Measurements from ENCODE around the gene CHCHD3.

The CHCHD3 gene

DNA sequence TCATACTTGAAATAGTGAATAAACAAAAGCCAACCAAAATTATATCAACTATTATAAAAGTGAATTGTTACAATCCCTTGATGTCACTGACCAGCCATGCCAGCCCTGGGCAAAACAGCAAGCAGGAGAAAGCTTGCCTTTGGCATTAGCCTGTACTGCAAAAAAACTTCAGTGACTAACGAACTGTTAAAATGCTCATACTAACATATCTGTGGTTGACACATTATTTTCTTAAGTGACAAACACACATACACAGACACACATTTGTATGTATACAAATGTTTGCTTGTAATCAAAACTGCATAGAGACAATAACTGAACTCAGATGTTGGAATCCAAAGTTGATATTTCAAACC lies 29.5 kb downstream of the CHCHD3 start (continued):
- TF ChIP-seq TSHZ2 (CRISPR knock-in tag; IDR thresholded peaks at IDR 0.05), result no peak
- no peak for TF ChIP-seq TOX (CRISPR knock-in tag; IDR thresholded peaks at IDR 0.05; ENCODE audit: borderline replicate concordance)
- no peak for TF ChIP-seq TCF4 (CRISPR knock-in tag; IDR thresholded peaks at IDR 0.05; ENCODE audit: borderline replicate concordance)

DNA sequence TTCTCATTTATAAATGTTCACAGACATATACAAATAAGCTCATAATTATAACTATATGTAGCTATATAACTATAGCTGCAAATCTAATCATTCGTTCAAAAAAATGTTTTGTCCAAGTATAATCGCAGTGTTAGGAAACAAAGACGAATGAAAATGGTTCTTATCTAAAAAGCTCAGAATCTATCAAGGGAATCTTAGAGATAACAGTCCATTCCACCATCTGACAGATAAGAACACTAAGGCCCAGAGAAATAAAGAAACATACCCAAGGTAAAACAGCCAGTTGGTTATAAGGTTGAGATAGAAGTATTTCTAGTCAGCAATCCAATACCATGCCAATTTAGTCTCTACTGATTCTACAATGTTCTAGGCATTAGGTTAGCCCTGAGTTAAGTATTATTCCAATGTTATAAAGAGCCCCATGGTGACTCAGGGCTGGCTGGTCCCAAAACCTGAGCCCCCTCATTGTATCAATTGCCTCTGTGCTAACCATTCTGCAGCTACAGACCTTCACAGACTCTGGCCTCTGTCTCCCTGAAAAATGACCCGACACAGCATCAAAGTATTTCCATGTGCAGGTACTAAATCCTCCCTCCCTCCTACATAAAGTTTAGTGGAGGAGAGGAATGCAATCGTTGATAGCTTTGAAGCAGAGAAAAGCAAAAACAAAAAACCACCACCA lies 30.0 kb downstream of the CHCHD3 start:
- no peak for ATAC-seq
- TF ChIP-seq ZFP30 (CRISPR knock-in tag; IDR thresholded peaks at IDR 0.05) (no peak), BACH2 (CRISPR knock-in tag; IDR thresholded peaks at IDR 0.05; ENCODE audit: borderline replicate concordance) (no peak), ZC3H10 (CRISPR knock-in tag; IDR thresholded peaks at IDR 0.05) (no peak), TSHZ2 (CRISPR knock-in tag; IDR thresholded peaks at IDR 0.05) (no peak), ARNTL (CRISPR knock-in tag; IDR thresholded peaks at IDR 0.05; ENCODE audit: borderline replicate concordance, low read depth) (no peak), ZNF8 (CRISPR knock-in tag; IDR thresholded peaks at IDR 0.05) (no peak), CSDC2 (CRISPR knock-in tag; IDR thresholded peaks at IDR 0.05) (no peak), CREB5 (CRISPR knock-in tag; IDR thresholded peaks at IDR 0.05; ENCODE audit: low read depth) (no peak)
- TF ChIP-seq, protein P1, sequence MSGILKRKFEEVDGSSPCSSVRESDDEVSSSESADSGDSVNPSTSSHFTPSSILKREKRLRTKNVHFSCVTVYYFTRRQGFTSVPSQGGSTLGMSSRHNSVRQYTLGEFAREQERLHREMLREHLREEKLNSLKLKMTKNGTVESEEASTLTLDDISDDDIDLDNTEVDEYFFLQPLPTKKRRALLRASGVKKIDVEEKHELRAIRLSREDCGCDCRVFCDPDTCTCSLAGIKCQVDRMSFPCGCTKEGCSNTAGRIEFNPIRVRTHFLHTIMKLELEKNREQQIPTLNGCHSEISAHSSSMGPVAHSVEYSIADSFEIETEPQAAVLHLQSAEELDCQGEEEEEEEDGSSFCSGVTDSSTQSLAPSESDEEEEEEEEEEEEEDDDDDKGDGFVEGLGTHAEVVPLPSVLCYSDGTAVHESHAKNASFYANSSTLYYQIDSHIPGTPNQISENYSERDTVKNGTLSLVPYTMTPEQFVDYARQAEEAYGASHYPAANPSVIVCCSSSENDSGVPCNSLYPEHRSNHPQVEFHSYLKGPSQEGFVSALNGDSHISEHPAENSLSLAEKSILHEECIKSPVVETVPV (CRISPR knock-in tag; IDR thresholded peaks at IDR 0.05), result no peak
- TF ChIP-seq, protein P2, sequence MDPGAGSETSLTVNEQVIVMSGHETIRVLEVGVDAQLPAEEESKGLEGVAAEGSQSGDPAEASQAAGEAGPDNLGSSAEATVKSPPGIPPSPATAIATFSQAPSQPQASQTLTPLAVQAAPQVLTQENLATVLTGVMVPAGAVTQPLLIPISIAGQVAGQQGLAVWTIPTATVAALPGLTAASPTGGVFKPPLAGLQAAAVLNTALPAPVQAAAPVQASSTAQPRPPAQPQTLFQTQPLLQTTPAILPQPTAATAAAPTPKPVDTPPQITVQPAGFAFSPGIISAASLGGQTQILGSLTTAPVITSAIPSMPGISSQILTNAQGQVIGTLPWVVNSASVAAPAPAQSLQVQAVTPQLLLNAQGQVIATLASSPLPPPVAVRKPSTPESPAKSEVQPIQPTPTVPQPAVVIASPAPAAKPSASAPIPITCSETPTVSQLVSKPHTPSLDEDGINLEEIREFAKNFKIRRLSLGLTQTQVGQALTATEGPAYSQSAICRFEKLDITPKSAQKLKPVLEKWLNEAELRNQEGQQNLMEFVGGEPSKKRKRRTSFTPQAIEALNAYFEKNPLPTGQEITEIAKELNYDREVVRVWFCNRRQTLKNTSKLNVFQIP (CRISPR knock-in tag; IDR thresholded peaks at IDR 0.05; ENCODE audit: borderline replicate concordance, low read depth), result no peak

- TF ChIP-seq TOX (CRISPR knock-in tag; IDR thresholded peaks at IDR 0.05; ENCODE audit: borderline replicate concordance) (no peak), RARB (CRISPR knock-in tag; IDR thresholded peaks at IDR 0.05) (no peak), ZC3H10 (CRISPR knock-in tag; IDR thresholded peaks at IDR 0.05) (no peak), ZNF70 (CRISPR knock-in tag; IDR thresholded peaks at IDR 0.05) (0 out of 2 replicates have a peak, but pooled peaks have one; percentile 49), TSHZ2 (CRISPR knock-in tag; IDR thresholded peaks at IDR 0.05) (no peak)
- TF ChIP-seq, protein P2 (CRISPR knock-in tag; IDR thresholded peaks at IDR 0.05; ENCODE audit: borderline replicate concordance, low read depth), result no peak
- peak; percentile 18; the same call in 1 of the 3 replicates for ATAC-seq
Observed at GRCh38 chr7:133051066-133051465, 30.8 kb downstream of the CHCHD3 start.

All from SK-N-SH treated with all-trans-retinoic acid at 6 μM for 48 hours (cell line).